CD14-positive monocyte (primary cell): ENCODE results near the gene NMUR1. TPM values are rescaled to one million over a fixed set of nuclear protein-coding genes. Genes with fewer than 3 reads are reported as not detected.

ENCODE experiments used
- DNase-seq, 3 donors: peaks; one replicate each; pipeline ENCODE4 v3.0.0-alpha.2; 2011 to 2022
- H2AFZ ChIP-seq: 2 replicates; pipeline ENCODE4 v1.6.0; 2012; ENCODE audit warnings: mild to moderate bottlenecking, low read depth, low read length, inconsistent platforms; ENCODE audit not compliant: insufficient read depth, poor library complexity, severe bottlenecking
- H3K27ac ChIP-seq, 2 donors: 1 replicate in 1 of 2; 2 replicates in 1 of 2; pipeline ENCODE4 v1.5.1; 2012 to 2013; ENCODE audit warnings: low read length in 2 of 2, control low read depth in 1 of 2, inconsistent platforms in 1 of 2, low read depth in 1 of 2, mild to moderate bottlenecking in 1 of 2
- H3K27me3 ChIP-seq, 2 donors: one replicate each; pipeline versions ENCODE4 v1.6.0 to v1.6.1; 2011 to 2013; ENCODE audit warnings: low read length in 2 of 2; ENCODE audit not compliant: control insufficient read depth in 2 of 2, insufficient read depth in 2 of 2
- H3K36me3 ChIP-seq, 2 donors: replicated peaks in 1 of 2; 1 replicate in 1 of 2; 2 replicates in 1 of 2; pipeline versions ENCODE4 v1.5.1 to v1.6.1; 2012 to 2013; ENCODE audit warnings: low read length in 2 of 2, control low read depth in 1 of 2, inconsistent platforms in 1 of 2, mild to moderate bottlenecking in 1 of 2; ENCODE audit not compliant: insufficient read depth in 2 of 2, control insufficient read depth in 1 of 2
- H3K4me1 ChIP-seq, 2 donors: 1 replicate in 1 of 2; 2 replicates in 1 of 2; pipeline versions ENCODE4 v1.5.1 to v1.6.1; 2012 to 2013; ENCODE audit warnings: low read length in 2 of 2, control low read depth in 1 of 2, inconsistent platforms in 1 of 2, mild to moderate bottlenecking in 1 of 2, moderate library complexity in 1 of 2; ENCODE audit not compliant: insufficient read depth in 2 of 2, control insufficient read depth in 1 of 2
- H3K4me2 ChIP-seq: replicated peaks from 2 replicates; pipeline ENCODE3; 2012; ENCODE audit warnings: low read length, moderate library complexity, mild to moderate bottlenecking; ENCODE audit not compliant: poor library complexity, severe bottlenecking; ENCODE audit errors: extremely low read depth
- H3K4me3 ChIP-seq, 3 experiments: fragments of 200-600 bp in 1 of 3; sonication (generic) in 1 of 3; replicated peaks in 1 of 3; 1 replicate in 2 of 3; 2 replicates in 1 of 3; pipeline ENCODE4 v1.5.1; 2011 to 2013; ENCODE audit warnings: low read length in 3 of 3, mild to moderate bottlenecking in 3 of 3, control low read depth in 2 of 3, low read depth in 2 of 3, inconsistent platforms in 1 of 3, moderate library complexity in 1 of 3
- H3K79me2 ChIP-seq: 2 replicates; pipeline ENCODE4 v1.6.0; 2012; ENCODE audit warnings: mild to moderate bottlenecking, control low read depth, inconsistent platforms, low read length, moderate library complexity; ENCODE audit not compliant: insufficient read depth
- H3K9ac ChIP-seq: 2 replicates; pipeline ENCODE4 v1.6.0; 2017; ENCODE audit warnings: low read length, mild to moderate bottlenecking; ENCODE audit not compliant: insufficient read depth, poor library complexity, severe bottlenecking
- H3K9me3 ChIP-seq, 2 donors: replicated peaks in 1 of 2; 1 replicate in 1 of 2; 2 replicates in 1 of 2; pipeline versions ENCODE4 v1.5.1 to v1.6.1; 2012 to 2013; ENCODE audit warnings: low read length in 2 of 2, control low read depth in 1 of 2; ENCODE audit not compliant: control insufficient read depth in 1 of 2, insufficient read depth in 1 of 2
- H4K20me1 ChIP-seq: 2 replicates; pipeline ENCODE4 v1.6.0; 2012; ENCODE audit warnings: mild to moderate bottlenecking, low read length, control low read depth, moderate library complexity; ENCODE audit not compliant: insufficient read depth
- H3K27ac Mint-ChIP-seq, 7 donors: one replicate each; pipeline ENCODE4 v1.8.0; 2020; ENCODE audit warnings: mild to moderate bottlenecking in 7 of 7, mixed read lengths in 7 of 7, moderate library complexity in 6 of 7, inconsistent platforms in 2 of 7
- H3K27me3 Mint-ChIP-seq, 3 donors: one replicate each; pipeline ENCODE4 v1.8.0; 2021 to 2022; ENCODE audit warnings: low read depth in 3 of 3, mild to moderate bottlenecking in 3 of 3, mixed read lengths in 3 of 3, moderate library complexity in 3 of 3, inconsistent platforms in 1 of 3
- H3K36me3 Mint-ChIP-seq, 2 donors: one replicate each; pipeline ENCODE4 v1.8.0; 2020; ENCODE audit warnings: mixed read lengths in 2 of 2, inconsistent platforms in 1 of 2, mild to moderate bottlenecking in 1 of 2
- H3K4me1 Mint-ChIP-seq: one replicate; pipeline ENCODE4 v1.8.0; 2020; ENCODE audit warnings: mild to moderate bottlenecking, mixed read lengths
- H3K4me3 Mint-ChIP-seq, 2 donors: one replicate each; pipeline ENCODE4 v1.8.0; 2020; ENCODE audit warnings: mild to moderate bottlenecking in 2 of 2, mixed read lengths in 2 of 2, moderate library complexity in 1 of 2
- H3K9me3 Mint-ChIP-seq, 7 donors: one replicate each; pipeline ENCODE4 v1.8.0; 2020 to 2022; ENCODE audit warnings: mixed read lengths in 7 of 7, mild to moderate bottlenecking in 6 of 7, moderate library complexity in 6 of 7, inconsistent platforms in 2 of 7
- WGBS: methylation state at CpG from one replicate; pipeline ENCODE4 v1.1.5; 2013; ENCODE audit warnings: missing lambda C conversion rate; ENCODE audit not compliant: insufficient coverage; 5-methylcytosine and 5-hydroxymethylcytosine counted together
- intact Hi-C, 2 donors: fragments of 100-400 bp; cut with micrococcal nuclease; formaldehyde crosslinking; loops; one replicate each; pipeline versions ENCODE4 v1.15.0 to v1.15.1; 2023
- polyA plus RNA-seq, 3 donors: library from polyadenylated mRNA; depleted of rRNA in 1 of 3; unstranded in 2 of 3; stranded (reverse) in 1 of 3; fragments of 300-500 nt in 2 of 3; fragments of >200 nt in 1 of 3; fragmentation: Illumina TruSeq in 2 of 3; gene quantifications; 1 replicate in 2 of 3; 2 replicates in 1 of 3; pipeline ENCODE4 v1.2.3, GENCODE V29; 2012 to 2021
- TF ChIP-seq, protein P1 (sequence below): fragments of 200-600 bp; IDR thresholded peaks from one replicate; pipeline ENCODE4 v1.8.0; 2022; ENCODE audit warnings: antibody characterized with exemption, mild to moderate bottlenecking

NMUR1 gene
- polyA plus RNA-seq, 3 donors, result not detected

DNA sequence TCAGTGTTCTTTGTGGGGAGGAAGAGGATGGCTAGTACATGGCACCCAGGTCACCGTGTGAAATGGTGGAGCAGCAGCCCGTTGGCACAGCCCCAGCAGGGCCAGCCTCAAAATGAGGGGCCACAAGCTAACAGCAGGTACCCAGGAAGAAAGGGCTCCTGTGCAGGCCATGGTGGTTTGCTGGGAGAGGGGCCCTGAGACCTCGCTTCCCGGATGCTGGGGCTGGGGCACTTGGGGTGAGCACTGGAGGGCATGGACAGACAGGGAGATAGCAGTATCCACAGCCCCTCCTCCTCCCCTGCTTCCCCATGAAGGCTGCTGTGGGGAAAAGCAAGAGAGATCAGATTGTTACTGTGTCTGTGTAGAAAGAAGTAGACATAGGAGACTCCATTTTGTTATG lies 46.2 kb upstream of the NMUR1 start:
- WGBS, result 90% methylated on average over 2 of the region's 4 CpGs
- no peaks in the 10 kb centered on the region for H3K4me1 ChIP-seq
- DNase-seq, result no peak
- TF ChIP-seq, protein P1, sequence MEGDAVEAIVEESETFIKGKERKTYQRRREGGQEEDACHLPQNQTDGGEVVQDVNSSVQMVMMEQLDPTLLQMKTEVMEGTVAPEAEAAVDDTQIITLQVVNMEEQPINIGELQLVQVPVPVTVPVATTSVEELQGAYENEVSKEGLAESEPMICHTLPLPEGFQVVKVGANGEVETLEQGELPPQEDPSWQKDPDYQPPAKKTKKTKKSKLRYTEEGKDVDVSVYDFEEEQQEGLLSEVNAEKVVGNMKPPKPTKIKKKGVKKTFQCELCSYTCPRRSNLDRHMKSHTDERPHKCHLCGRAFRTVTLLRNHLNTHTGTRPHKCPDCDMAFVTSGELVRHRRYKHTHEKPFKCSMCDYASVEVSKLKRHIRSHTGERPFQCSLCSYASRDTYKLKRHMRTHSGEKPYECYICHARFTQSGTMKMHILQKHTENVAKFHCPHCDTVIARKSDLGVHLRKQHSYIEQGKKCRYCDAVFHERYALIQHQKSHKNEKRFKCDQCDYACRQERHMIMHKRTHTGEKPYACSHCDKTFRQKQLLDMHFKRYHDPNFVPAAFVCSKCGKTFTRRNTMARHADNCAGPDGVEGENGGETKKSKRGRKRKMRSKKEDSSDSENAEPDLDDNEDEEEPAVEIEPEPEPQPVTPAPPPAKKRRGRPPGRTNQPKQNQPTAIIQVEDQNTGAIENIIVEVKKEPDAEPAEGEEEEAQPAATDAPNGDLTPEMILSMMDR, result no peak
- no peak overlapping the region for H3K27ac ChIP-seq
- H3K9me3 ChIP-seq, result peaks cover 0 to 7% of the 10 kb centered on the region in 2 donors
- Mint-ChIP-seq H3K4me3 (no peak overlapping the region), H3K36me3 (peaks cover 0 to 2% of the 10 kb centered on the region in 2 donors), H3K27ac (no peak overlapping the region), H3K4me1 (peaks cover 13% of the 10 kb centered on the region), H3K9me3 (peaks cover 0 to 9% (median 5%) of the 10 kb centered on the region in 7 donors), H3K27me3 (peaks cover 0 to 10% (median 5%) of the 10 kb centered on the region in 3 donors)
- H3K4me3 ChIP-seq, result no peak overlapping the region
- no peak overlapping the region for H2AFZ ChIP-seq
- no peak overlapping the region for H3K4me2 ChIP-seq
- no peaks in the 10 kb centered on the region for H3K27me3 ChIP-seq
- no peaks in the 10 kb centered on the region for H3K36me3 ChIP-seq
- no peaks in the 10 kb centered on the region for H4K20me1 ChIP-seq
- H3K79me2 ChIP-seq, result no peaks in the 10 kb centered on the region
- H3K9ac ChIP-seq, result no peak overlapping the region
- intact Hi-C loops, result no loop called here

DNA sequence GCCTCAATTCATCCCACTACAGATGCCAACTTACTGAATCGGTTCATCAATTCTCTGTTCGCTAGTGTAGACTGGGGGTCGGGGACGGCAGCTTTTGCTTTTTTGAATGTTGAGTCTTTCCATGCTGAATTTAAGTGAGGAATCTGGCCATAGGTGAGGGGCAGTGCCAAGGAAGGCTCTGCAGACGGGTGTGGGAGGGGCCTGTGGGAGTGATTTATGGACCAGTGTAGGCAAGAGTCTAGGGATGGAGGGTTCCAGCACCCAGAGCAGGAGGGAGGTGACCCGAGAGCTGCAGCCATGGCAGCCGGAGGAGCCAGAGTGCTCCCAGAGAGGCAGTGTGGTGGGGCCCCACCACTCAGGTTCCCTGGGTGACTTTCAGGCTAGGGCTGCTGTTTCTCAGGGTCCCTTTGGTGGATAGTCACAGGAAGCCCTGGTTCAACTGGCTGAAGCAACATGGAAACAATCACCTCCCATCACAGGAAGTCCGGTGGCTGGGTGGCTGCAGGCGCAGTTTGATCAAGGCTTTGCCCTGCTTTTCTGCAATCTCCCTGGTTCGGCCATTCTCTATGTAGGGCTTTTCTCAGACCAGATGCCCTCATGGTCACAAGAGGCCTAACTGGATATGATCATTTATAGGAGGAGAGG lies 45.5 kb upstream of the NMUR1 start:
- Histone ChIP-seq H3K79me2 (no peaks in the 10 kb centered on the region), H3K27ac (no peak overlapping the region), H3K27me3 (no peaks in the 10 kb centered on the region), H3K4me2 (no peak overlapping the region), H2AFZ (no peak overlapping the region), H3K4me1 (no peaks in the 10 kb centered on the region), H3K9me3 (peaks cover 0 to 6% of the 10 kb centered on the region in 2 donors), H3K36me3 (no peaks in the 10 kb centered on the region), H3K9ac (no peak overlapping the region), H4K20me1 (no peaks in the 10 kb centered on the region), H3K4me3 (no peak overlapping the region)
- Mint-ChIP-seq H3K4me1 (peaks cover 12% of the 10 kb centered on the region), H3K36me3 (peaks cover 0 to 2% of the 10 kb centered on the region in 2 donors), H3K9me3 (peaks cover 0 to 9% (median 5%) of the 10 kb centered on the region in 7 donors), H3K27me3 (peaks cover 0 to 9% (median 5%) of the 10 kb centered on the region in 3 donors), H3K27ac (no peak overlapping the region), H3K4me3 (no peak overlapping the region)
- 82% methylated on average over 6 of the region's 10 CpGs for WGBS
- TF ChIP-seq, protein P1, result no peak
- intact Hi-C loops, result no loop called here
- no peak for DNase-seq
